Stimulated activated CD4-positive, alpha-beta T cell treated with anti-CD3 and anti-CD28 coated beads, TNF-alpha, amount 100 ng/mL, for 24 hours (primary cell): ENCODE measurements around the gene MKNK2.
A peak's percentile ranks its signal among the peaks of the same experiment; 100 is the strongest.
"Not testable (repeated sequence)": the region's sequence is repeated elsewhere in the genome, so short reads cannot be mapped to it uniquely, and the experiment has no call there.

ENCODE experiments used
- DNase-seq, 3 experiments: peaks; one replicate each; pipeline ENCODE4 v3.0.0-alpha.2; 2020; ENCODE audit warnings: low read depth in 3 of 3

The MKNK2 gene

GRCh38 chr19:2050991-2051772 is at the start of gene MKNK2:
MKNK2 (minus strand) TSS chr19:2051244; CDS start chr19:2050851, 393 bp downstream.
- DNase-seq = peak; percentile 89 to 93 (median 90)

GRCh38 chr19:2100719-2101061 is 49.6 kb upstream of the MKNK2 start:
- no peak for DNase-seq

- no peak for DNase-seq
Observed at GRCh38 chr19:2099937-2100718, 49.1 kb upstream of the MKNK2 start.

GRCh38 chr19:2099054-2099501 is 48.0 kb upstream of the MKNK2 start:
- no peak for DNase-seq

- no peak for DNase-seq
Observed at GRCh38 chr19:2097886-2098327, 46.9 kb upstream of the MKNK2 start.

GRCh38 chr19:2097203-2097885 is 46.3 kb upstream of the MKNK2 start:
- peak in 1 of 3 experiments; percentile 68 for DNase-seq

GRCh38 chr19:2096480-2097202 is 45.6 kb upstream of the MKNK2 start, which contains the start of gene IZUMO4:
IZUMO4 (plus strand) TSS chr19:2096915; CDS start chr19:2096946, 31 bp downstream.
- DNase-seq = peak; percentile 99 to 100 (median 100)

- peak; percentile 68 to 84 (median 73) for DNase-seq
Observed at GRCh38 chr19:2096034-2096479, 45.0 kb upstream of the MKNK2 start, which contains the start of gene MOB3A. MOB3A (minus strand) TSS chr19:2096326; CDS start chr19:2078560, 17,766 bp downstream.

- DNase-seq = not testable (repeated sequence)
Observed at GRCh38 chr19:2091926-2092525, 41.0 kb upstream of the MKNK2 start.

- DNase-seq = no peak
Observed at GRCh38 chr19:2089727-2090053, 38.6 kb upstream of the MKNK2 start.

- DNase-seq = no peak
Observed at GRCh38 chr19:2089001-2089711, 38.1 kb upstream of the MKNK2 start.

GRCh38 chr19:2087621-2088100 is 36.6 kb upstream of the MKNK2 start:
- no peak for DNase-seq

GRCh38 chr19:2086695-2087620 is 35.9 kb upstream of the MKNK2 start:
- DNase-seq = peak in 1 of 3 experiments; percentile 74

GRCh38 chr19:2084993-2085720 is 34.1 kb upstream of the MKNK2 start:
- DNase-seq = peak; percentile 83 to 92 (median 87)

GRCh38 chr19:2083174-2083854 is 32.3 kb upstream of the MKNK2 start:
- peak in 1 of 3 experiments; percentile 72 for DNase-seq

- DNase-seq = peak in 1 of 3 experiments; percentile 53
Observed at GRCh38 chr19:2081873-2082810, 31.1 kb upstream of the MKNK2 start.
